CD4-positive, alpha-beta T cell treated with Interleukin-10 for 1 hour (primary cell): Measurements from ENCODE around the gene CCT7.
"Not testable (repeated sequence)": the region's sequence is repeated elsewhere in the genome, so short reads cannot be mapped to it uniquely, and the experiment has no call there.

Experiments used
- DNase-seq: peaks from one replicate; pipeline ENCODE4 v3.0.0-alpha.2; 2020

Gene CCT7

GRCh38 chr2:73233932-73234832 is at the start of gene CCT7:
Gene CCT7 (plus strand): TSS chr2:73234308. CDS start chr2:73234379, 71 bp downstream.
- peak; percentile 92 for DNase-seq

DNA sequence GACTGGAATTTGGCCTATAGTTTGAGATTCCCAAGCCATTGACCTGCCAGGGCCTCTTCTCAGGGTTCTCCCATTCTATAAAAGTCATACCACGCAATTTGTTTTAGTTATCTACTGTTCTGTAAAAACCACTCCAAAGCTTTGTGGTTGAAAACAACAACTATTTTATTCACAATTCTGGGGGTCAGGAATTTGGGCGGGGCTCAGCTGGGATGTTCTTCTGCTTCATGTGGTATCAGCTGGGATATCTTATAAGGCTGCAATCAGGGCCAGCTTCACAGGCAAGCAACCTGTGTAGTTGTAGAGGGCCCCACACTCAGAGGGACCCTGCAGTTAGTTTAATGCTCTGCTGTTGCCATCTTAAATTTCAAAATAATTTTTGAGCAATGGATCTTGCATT is 48.1 kb upstream of the CCT7 start:
- no peak for DNase-seq

DNA sequence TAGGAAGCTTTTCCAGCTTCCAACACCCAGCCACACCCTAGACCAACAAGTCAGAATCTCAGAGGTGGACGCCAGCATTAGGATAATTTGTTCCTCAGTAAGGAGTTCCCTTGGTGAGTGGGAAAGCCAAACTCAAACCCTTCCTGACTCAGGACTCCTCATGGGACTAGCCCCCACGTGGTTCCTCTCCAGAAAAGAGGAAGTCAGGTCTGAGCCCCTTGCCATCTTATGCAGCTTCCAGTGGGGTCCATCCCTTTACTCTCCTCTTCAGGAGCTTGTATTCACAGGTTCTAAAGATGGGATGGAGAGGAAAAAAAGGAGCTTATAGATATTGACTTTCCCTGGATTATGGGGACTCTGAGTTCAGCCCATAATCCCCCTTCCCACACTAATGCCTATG is 46.6 kb upstream of the CCT7 start:
- DNase-seq: no peak

- no peak for DNase-seq
Observed at GRCh38 chr2:73197579-73197978, 36.5 kb upstream of the CCT7 start.

DNA sequence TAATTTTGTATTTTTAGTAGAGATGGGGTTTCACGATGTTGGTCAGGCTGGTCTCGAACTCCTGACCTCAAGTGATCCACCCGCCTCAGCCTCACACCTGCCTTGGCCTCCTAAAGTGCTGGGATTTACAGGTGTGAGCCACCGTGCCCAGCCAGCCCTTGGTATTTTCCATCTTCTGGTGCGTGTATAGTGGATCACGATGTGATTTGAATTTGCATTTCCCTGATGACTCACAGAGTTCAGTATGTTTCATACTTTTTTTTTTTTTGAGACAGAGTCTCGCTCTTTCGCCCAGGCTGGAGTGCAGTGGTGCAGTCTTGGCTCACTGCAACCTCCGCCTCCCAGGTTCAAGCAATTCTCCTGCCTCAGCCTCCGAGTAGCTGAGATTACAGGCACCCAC is 33.8 kb upstream of the CCT7 start:
- not testable (repeated sequence) for DNase-seq

DNA sequence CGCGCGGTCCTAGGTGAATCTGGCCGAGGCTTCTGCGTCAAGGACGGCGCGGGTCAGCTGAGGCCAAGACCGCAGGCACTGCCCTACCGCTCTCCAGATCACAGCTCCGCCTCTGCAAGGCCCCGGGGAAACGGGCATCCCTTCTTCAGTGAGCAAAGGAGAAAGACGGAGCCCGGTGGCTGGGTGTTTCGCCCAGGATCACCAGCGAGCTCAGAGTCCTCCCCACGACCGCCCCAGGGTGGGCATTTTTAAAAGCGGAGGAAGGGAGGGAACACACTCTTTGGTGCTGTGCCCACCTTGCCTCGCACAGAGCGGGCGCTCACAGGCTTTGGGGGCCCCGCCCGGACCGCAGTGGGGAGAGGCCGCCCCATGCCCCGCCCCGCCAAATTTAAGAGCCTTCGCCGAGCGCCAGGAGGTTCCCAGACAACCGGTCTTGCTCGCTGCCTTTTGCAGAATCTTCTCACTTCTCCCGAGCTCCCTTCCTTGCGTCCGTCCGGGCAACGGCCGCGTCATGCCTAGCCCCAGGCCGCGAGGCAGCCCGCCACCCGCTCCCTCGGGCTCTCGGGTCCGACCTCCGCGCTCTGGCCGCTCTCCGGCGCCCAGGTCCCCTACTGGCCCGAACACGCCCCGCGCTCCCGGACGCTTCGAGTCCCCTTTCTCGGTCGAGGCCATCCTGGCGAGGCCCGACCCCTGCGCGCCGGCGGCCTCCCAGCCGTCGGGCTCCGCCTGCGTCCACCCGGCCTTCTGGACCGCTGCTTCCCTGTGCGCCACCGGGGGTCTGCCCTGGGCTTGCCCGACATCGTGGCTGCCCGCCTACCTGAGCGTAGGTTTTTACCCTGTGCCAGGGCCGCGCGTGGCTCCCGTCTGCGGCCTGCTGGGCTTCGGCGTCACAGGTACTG is 31.7 kb upstream of the CCT7 start, which contains the start of gene NOTO:
Gene NOTO (plus strand): TSS at position 419 of the 899 bp plus-strand sequence. CDS start 93 bp downstream, at position 512.
- no peak for DNase-seq

DNA sequence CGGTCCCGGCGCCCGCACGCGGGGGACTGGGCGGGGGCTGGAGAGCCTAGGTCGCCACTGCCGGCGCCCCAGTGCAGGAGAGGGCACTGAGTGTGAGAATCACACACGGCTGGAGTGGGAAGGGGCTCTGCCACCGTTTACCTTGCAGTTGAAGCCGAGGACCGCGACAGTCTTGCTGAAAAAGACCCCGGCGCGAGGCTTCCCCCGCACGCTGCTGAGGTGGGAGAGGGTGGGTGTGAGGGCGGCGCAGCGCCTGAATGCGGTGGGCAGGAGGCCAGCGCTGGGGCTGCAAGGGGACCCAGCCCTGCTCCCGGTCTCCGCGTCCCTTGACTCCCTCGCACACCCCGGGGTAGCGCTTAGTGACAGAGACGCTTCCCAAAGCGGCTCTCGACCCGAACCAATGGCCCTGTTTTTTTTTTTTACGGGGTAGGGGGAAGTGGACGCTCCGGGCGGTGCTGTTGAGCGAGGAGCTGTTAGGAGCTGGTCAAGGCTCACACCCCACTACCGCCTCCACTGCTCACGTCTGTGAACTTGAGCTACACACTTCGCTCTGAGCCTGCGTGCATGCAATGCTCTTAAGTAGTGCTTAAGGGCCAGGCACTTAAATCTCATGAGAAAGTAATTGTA is 30.9 kb upstream of the CCT7 start:
- DNase-seq: no peak

DNA sequence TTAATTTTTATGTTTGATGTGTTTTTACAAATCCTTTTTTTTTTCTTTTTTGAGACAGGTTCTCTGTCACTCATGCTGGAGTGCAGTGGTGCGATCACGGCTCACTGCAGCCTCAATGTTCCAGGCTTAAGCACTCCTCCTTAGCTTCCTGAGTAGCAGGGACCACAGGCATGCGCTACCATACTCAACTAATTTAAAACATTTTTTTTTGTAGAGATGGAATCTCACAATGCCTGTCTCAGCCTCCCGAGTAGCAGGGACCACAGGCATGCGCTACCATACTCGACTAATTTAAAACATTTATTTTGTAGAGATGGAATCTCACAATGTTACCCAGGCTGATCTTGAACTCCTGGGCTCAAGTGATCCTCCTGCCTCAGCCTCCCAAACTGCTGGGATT is 28.5 kb upstream of the CCT7 start:
- DNase-seq: no peak

DNA sequence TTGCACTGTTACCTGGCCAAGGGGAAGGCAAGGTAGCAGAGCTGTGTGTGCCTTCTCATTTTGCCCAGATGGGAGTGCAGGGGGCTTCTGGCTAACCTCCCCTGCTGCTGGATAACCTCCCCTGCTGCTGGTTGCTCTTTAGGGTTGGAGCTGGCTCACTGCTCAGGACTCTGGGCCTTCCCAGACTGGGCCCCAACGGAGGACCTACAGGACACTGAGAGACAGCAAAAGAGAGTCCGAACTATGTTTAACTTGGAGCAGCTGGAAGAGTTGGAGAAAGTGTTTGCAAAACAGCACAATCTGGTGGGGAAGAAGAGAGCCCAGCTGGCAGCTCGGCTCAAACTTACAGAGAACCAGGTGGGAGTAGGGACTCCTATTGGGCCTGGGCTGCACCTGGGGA is 25.9 kb upstream of the CCT7 start:
- DNase-seq: no peak

DNA sequence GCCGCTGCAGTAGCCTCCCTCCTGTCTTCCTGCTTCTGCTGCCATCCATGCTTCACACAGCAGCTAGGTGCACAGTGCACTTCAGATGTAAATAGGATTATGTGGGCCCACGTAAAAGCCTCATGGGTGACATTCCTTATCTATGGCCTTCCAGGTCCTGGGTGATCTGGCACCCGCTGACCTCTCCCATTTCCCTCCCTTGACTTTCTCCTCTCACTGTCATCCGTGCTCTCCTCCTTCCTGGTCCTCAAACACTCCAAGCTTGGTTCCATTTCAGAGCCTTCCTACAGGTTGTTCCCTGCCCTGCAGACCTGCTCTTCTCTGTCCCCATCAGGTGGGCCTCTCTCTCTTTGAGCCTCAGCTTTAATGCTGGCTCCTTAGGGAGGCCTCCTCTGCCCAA is 24.1 kb upstream of the CCT7 start:
- DNase-seq: no peak

- DNase-seq: no peak
Observed at GRCh38 chr2:73210696-73211095, 23.4 kb upstream of the CCT7 start.

- DNase-seq: no peak
Observed at GRCh38 chr2:73212098-73212447, 22.0 kb upstream of the CCT7 start.

DNA sequence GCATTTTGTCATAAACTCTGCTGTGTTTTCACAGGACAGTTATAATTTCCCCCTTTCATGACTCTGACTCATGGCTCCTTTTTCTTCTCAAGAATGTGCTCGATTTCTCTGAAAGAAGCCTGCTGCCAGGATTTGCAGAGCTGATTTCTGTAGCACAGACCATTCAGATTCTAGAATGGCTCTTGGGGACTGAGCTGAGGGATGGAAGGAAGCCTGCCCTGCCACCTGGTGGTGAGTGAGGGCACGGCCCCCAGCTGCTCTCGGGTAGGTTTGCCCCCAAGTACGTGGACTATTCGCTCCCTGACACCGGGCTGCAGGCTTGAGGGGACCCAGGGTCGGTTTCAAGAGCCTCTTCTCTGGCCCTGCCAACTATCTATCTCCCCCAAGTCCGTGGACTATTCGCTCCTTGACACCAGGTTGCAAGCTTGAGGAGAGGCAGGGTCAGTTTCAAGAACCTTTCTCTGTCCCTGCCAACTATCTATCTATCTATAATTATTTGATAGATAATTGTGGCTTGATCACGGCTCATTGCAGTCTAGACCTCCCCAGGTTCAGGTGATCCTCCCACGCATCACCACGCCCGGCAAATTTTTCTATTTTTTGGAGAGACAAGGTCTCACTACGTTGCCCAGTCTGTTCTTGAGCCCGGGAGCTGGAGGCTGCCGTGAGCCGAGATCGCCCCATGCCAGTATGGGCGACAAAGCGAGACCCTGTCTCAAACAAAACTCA is 21.5 kb upstream of the CCT7 start:
- peak; percentile 73 for DNase-seq

GRCh38 chr2:73214120-73215035 is 19.7 kb upstream of the CCT7 start, which contains the start of gene SMYD5:
Gene SMYD5 (plus strand): TSS chr2:73214245. CDS start chr2:73214267, 22 bp downstream.
- DNase-seq: peak; percentile 92

DNA sequence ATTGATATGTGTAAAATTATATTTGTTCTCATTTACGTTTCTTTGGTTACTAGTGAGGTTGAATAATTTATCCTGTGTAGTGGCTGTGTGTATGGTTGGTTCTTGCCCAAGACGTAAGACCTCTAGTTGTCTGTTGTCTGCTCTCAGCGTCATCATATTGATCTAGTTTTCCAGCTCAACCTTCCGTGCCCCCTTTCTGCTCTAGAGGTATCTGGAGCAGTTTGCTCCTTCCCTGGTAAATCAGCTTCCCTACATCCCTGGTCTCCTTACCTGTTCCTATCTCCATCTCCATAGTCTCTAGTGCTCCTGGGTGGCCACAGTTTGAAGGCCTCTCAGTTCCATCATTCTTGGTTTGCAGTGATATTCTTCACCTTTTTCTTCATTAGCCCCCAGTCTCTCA is 18.9 kb upstream of the CCT7 start:
- no peak for DNase-seq

- DNase-seq: no peak
Observed at GRCh38 chr2:73217160-73217559, 16.9 kb upstream of the CCT7 start.

DNA sequence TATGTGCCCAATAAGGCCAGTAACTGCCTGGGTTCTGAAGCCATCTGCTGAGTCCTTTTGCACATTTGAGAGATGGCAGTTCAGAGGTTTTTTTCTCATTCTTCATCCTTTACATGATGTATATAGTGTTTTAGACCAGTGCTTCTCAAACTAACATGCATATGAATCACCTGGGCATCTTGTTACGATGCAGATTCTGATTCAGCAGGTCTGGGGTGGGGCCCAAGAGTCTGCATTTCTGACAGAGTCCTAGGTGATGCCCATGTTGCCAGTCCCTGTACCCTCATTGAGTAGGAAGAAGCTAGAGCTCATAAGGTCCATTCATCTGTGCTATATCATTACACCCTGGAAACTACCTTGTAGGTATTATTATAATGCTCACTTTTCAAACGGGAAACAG is 16.3 kb upstream of the CCT7 start:
- DNase-seq: no peak

- no peak for DNase-seq
Observed at GRCh38 chr2:73218298-73218697, 15.8 kb upstream of the CCT7 start.

- DNase-seq: no peak
Observed at GRCh38 chr2:73223821-73224220, 10.3 kb upstream of the CCT7 start.

- no peak for DNase-seq
Observed at GRCh38 chr2:73225513-73226360, 8.4 kb upstream of the CCT7 start.
